K562 (cell line): ENCODE data around the gene MN1. TPM values are rescaled to one million over a fixed set of nuclear protein-coding genes. Genes with fewer than 3 reads are reported as not detected.

Experiments
- ATAC-seq: fragments of 200-7000 bp; cut with Tn5 transposase; 3 replicates; pipeline ENCODE4 v1.9.1; 2020; ENCODE audit warnings: moderate library complexity
- BruUV-seq: library from RNA; stranded (reverse); fragments of 400-500 nt; replicated peaks from 2 replicates; lab custom pipeline; 2021; lab: Mats Ljungman, UMichigan
- CTCF ChIA-PET: fragments of 300-600 bp; formaldehyde crosslinking; extraction: SDS; loops from one replicate; lab custom pipeline; 2021; ENCODE audit warnings: low intra/inter-chr PET ratio; lab: Yijun Ruan, JAX
- POLR2A ChIA-PET: fragments of 300-600, 350-650 bp; sonication (Branson Sonifier 250); formaldehyde crosslinking; extraction: SDS; loops from one replicate; lab custom pipeline; 2021; ENCODE audit warnings: antibody characterized with exemption, inconsistent platforms; lab: Yijun Ruan, JAX
- DNase-seq, 4 experiments: peaks; one replicate each; pipeline versions ENCODE4 v3.0.0 to v3.0.0-alpha.2; 2011 to 2018; ENCODE audit warnings: low spot score in 3 of 4, mixed read lengths in 3 of 4; ENCODE audit errors: extremely low read depth in 1 of 4
- FAIRE-seq: peaks from 2 replicates; lab custom pipeline; 2011; peaks lifted over from hg19 to GRCh38; lab: Jason Lieb, UNC
- H2AFZ ChIP-seq: 2 replicates; pipeline ENCODE4 v1.6.0; 2011; ENCODE audit warnings: low read depth, low read length, control low read depth, inconsistent platforms
- H3K27ac ChIP-seq: fragments of 200-600 bp; 3 replicates; pipeline ENCODE4 v1.8.0; 2011; ENCODE audit warnings: low read depth, mild to moderate bottlenecking, control low read depth, inconsistent platforms, low read length, moderate library complexity, mixed read lengths; ENCODE audit errors: extremely low read depth
- H3K27me3 ChIP-seq, 2 experiments: fragments of 300-600 bp in 1 of 2; 2 replicates in 1 of 2; 3 replicates in 1 of 2; pipeline versions ENCODE4 v1.6.0 to v1.8.0; 2011; ENCODE audit warnings: inconsistent platforms in 2 of 2, low read length in 2 of 2, mild to moderate bottlenecking in 1 of 2, mixed read lengths in 1 of 2, moderate library complexity in 1 of 2; ENCODE audit not compliant: control insufficient read depth in 2 of 2, insufficient read depth in 2 of 2
- H3K36me3 ChIP-seq: fragments of 300-600 bp; 3 replicates; pipeline ENCODE4 v1.8.0; 2011; ENCODE audit warnings: mild to moderate bottlenecking, low read length, inconsistent platforms; ENCODE audit not compliant: control insufficient read depth, insufficient read depth
- H3K4me1 ChIP-seq, 2 experiments: fragments of 200-600 bp in 1 of 2; replicated peaks in 1 of 2; 2 replicates in 1 of 2; 3 replicates in 1 of 2; pipeline versions ENCODE4 v1.5.1 to v1.8.0; 2011; ENCODE audit warnings: inconsistent platforms in 2 of 2, low read length in 2 of 2, mild to moderate bottlenecking in 1 of 2, mixed read lengths in 1 of 2, moderate library complexity in 1 of 2; ENCODE audit not compliant: control insufficient read depth in 2 of 2, insufficient read depth in 2 of 2
- H3K4me2 ChIP-seq: 2 replicates; pipeline ENCODE4 v1.6.1; 2011; ENCODE audit warnings: low read length, control low read depth, inconsistent platforms, mixed read lengths; ENCODE audit not compliant: insufficient read depth
- H3K4me3 ChIP-seq: fragments of 200-600 bp; sonication (generic), shearing (Covaris generic); 2 replicates; pipeline ENCODE4 v1.5.1; 2016; ENCODE audit warnings: control low read depth, inconsistent platforms
- H3K79me2 ChIP-seq: fragments of 200-600 bp; 3 replicates; pipeline ENCODE4 v1.8.0; 2011; ENCODE audit warnings: low read length, inconsistent platforms; ENCODE audit not compliant: control insufficient read depth, insufficient read depth
- H3K9ac ChIP-seq, 2 experiments: 2 replicates each; pipeline versions ENCODE4 v1.6.0 to v1.6.1; 2011; ENCODE audit warnings: low read depth in 2 of 2, low read length in 2 of 2, control low read depth in 1 of 2, inconsistent platforms in 1 of 2, mild to moderate bottlenecking in 1 of 2, mixed read lengths in 1 of 2; ENCODE audit not compliant: insufficient read depth in 1 of 2
- H3K9me1 ChIP-seq: one replicate; pipeline ENCODE4 v1.6.0; 2011; ENCODE audit warnings: inconsistent platforms, mild to moderate bottlenecking, low read length, moderate library complexity; ENCODE audit not compliant: control insufficient read depth, insufficient read depth
- H3K9me3 ChIP-seq: replicated peaks from 2 replicates; pipeline ENCODE4 v1.5.1; 2011; ENCODE audit warnings: low read depth, low read length, inconsistent platforms; ENCODE audit not compliant: control insufficient read depth, insufficient read depth
- H4K20me1 ChIP-seq: replicated peaks from 2 replicates; pipeline ENCODE4 v1.6.1; 2011; ENCODE audit warnings: low read length, inconsistent platforms, mixed read lengths; ENCODE audit not compliant: control insufficient read depth, insufficient read depth
- RAD21 ChIP-seq, 2 experiments: fragments of 250-450 bp in 1 of 2; fragments of 450-650 bp in 1 of 2; sonication (Bioruptor Pico) in 1 of 2; formaldehyde crosslinking in 1 of 2; IDR thresholded peaks in 1 of 2; conservative IDR thresholded peaks in 1 of 2; 2 replicates each; pipeline versions ENCODE4 v1.4.0 to v1.8.0; 2020 to 2022; ENCODE audit warnings: mild to moderate bottlenecking in 2 of 2, moderate library complexity in 1 of 2
- WGBS: fragments of 100-300 bp; shearing (Covaris generic); methylation state at CpG from one replicate; pipeline ENCODE4 v1.1.6; 2016; ENCODE audit warnings: low coverage, mixed read lengths; ENCODE audit not compliant: insufficient coverage; ENCODE audit errors: missing lambda C conversion rate; 5-methylcytosine and 5-hydroxymethylcytosine counted together
- in situ Hi-C: fragments of 300-500 bp; cut with MboI; formaldehyde crosslinking; loops from 4 replicates; pipeline ENCODE4 v1.15.0; 2018; ENCODE audit warnings: inconsistent platforms, mixed read lengths
- intact Hi-C: fragments of 100-400 bp; cut with micrococcal nuclease; formaldehyde crosslinking; loops from 2 replicates; pipeline ENCODE4 v1.14.2; 2022
- polyA plus RNA-seq, 8 experiments: library from polyadenylated mRNA; depleted of rRNA in 4 of 8; stranded (reverse) in 5 of 8; unstranded in 3 of 8; fragments of >200 nt; fragmentation: Nextera tagmentation in 2 of 8; fragmentation: Illumina TruSeq in 1 of 8; extraction: Ambion mirVana in 2 of 8; extraction: Trizol in 1 of 8; gene quantifications; 2 replicates each; pipeline versions ENCODE4 v1.2.1 to v1.2.3, GENCODE V29; 2011 to 2014; ENCODE audit warnings: inconsistent platforms in 1 of 8, missing spikeins in 1 of 8
- total RNA-seq, 7 experiments: library from RNA; depleted of rRNA in 6 of 7; stranded (reverse); fragments of >200 nt in 6 of 7; fragmentation: Illumina TruSeq in 2 of 7; extraction: Trizol in 2 of 7; gene quantifications; 2 replicates each; pipeline versions ENCODE4 v1.2.1 to v1.2.3, GENCODE V29; 2011 to 2021; ENCODE audit warnings: low replicate concordance in 1 of 7
- TF ChIP-seq, protein P1 (sequence below), 3 experiments: IDR thresholded peaks in 2 of 3; conservative IDR thresholded peaks in 1 of 3; 2 replicates each; pipeline ENCODE4 v1.5.1; 2011 to 2012; ENCODE audit warnings: low read length in 3 of 3, mild to moderate bottlenecking in 3 of 3, control low read depth in 2 of 3, improper control_type of control experiment in 1 of 3, inconsistent platforms in 1 of 3, low read depth in 1 of 3, mixed read lengths in 1 of 3, moderate library complexity in 1 of 3; ENCODE audit not compliant: insufficient read depth in 2 of 3
- TF ChIP-seq, protein P2 (sequence below): IDR thresholded peaks from 2 replicates; pipeline ENCODE4 v1.6.1; 2014; ENCODE audit warnings: antibody characterized with exemption

Gene MN1
- total and polyA plus RNA-seq, 9 of the 15 experiments (the other 6 are each of a cell fraction or from before 2014, with no cell fraction given), result under 0.01 to 0.05 (median 0.03) TPM; not detected in 5

- BruUV-seq, result no TSS peak
These were observed 78.4 kb downstream of the MN1 start for GRCh38 chr22:27723158-27723557.

More at GRCh38 chr22:27723158-27723557, 78.4 kb downstream of the MN1 start:
- intact Hi-C loops, result no loop called here
- Histone ChIP-seq H4K20me1 (no peaks in the 10 kb centered on the region), H3K27me3 (no peaks in the 10 kb centered on the region), H3K36me3 (no peaks in the 10 kb centered on the region), H3K9ac (no peak overlapping the region), H3K4me1 (peaks cover 33 to 39% of the 10 kb centered on the region in 2 experiments), H3K9me3 (no peaks in the 10 kb centered on the region), H3K79me2 (no peaks in the 10 kb centered on the region), H3K9me1 (no peaks in the 10 kb centered on the region), H3K4me2 (no peak overlapping the region), H3K27ac (no peak overlapping the region), H3K4me3 (no peak overlapping the region), H2AFZ (no peak overlapping the region)
- no peak for FAIRE-seq
- WGBS, result 20% methylated on average over 1 of the region's 1 CpG
- ChIA-PET CTCF (no interaction called here), POLR2A (interaction anchor here (1.0 to 1.2 kb wide), 2 partner anchors 10 to 12 kb away, joined by 3 read pairs; no protein-coding TSS in a partner anchor)
- in situ Hi-C loops, result no loop called here
- 0 out of 4 replicates have a peak, but pooled peaks of 1 of the 2 experiments have one; percentile 8 for TF ChIP-seq RAD21 (CRISPR knock-in tag; conservative IDR thresholded peaks at IDR 0.05 in 1 of 2, IDR thresholded peaks at IDR 0.05 in 1 of 2)
- TF ChIP-seq, protein P1, sequence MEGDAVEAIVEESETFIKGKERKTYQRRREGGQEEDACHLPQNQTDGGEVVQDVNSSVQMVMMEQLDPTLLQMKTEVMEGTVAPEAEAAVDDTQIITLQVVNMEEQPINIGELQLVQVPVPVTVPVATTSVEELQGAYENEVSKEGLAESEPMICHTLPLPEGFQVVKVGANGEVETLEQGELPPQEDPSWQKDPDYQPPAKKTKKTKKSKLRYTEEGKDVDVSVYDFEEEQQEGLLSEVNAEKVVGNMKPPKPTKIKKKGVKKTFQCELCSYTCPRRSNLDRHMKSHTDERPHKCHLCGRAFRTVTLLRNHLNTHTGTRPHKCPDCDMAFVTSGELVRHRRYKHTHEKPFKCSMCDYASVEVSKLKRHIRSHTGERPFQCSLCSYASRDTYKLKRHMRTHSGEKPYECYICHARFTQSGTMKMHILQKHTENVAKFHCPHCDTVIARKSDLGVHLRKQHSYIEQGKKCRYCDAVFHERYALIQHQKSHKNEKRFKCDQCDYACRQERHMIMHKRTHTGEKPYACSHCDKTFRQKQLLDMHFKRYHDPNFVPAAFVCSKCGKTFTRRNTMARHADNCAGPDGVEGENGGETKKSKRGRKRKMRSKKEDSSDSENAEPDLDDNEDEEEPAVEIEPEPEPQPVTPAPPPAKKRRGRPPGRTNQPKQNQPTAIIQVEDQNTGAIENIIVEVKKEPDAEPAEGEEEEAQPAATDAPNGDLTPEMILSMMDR (IDR thresholded peaks at IDR 0.05 in 2 of 3, conservative IDR thresholded peaks at IDR 0.05 in 1 of 3; ENCODE audit: insufficient read depth in 2 of 3, low read depth in 1 of 3, low read length in 3 of 3), result peak in 1 of 3 experiments; percentile 21; a peak in 1 of 6 replicates
- TF ChIP-seq, protein P2, sequence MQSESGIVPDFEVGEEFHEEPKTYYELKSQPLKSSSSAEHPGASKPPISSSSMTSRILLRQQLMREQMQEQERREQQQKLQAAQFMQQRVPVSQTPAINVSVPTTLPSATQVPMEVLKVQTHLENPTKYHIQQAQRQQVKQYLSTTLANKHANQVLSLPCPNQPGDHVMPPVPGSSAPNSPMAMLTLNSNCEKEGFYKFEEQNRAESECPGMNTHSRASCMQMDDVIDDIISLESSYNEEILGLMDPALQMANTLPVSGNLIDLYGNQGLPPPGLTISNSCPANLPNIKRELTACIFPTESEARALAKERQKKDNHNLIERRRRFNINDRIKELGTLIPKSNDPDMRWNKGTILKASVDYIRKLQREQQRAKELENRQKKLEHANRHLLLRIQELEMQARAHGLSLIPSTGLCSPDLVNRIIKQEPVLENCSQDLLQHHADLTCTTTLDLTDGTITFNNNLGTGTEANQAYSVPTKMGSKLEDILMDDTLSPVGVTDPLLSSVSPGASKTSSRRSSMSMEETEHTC, result no peak
- no peak for DNase-seq
- no peak for ATAC-seq
